SK-N-SH treated with all-trans-retinoic acid at 6 μM for 48 hours (cell line): ENCODE data around the gene KCNT1.

Source experiments
- ATAC-seq: fragments of 200-7000 bp; cut with Tn5 transposase; 3 replicates; pipeline ENCODE4 v1.9.1; 2020; ENCODE audit warnings: mild to moderate bottlenecking, moderate library complexity
- BACH2 ChIP-seq: fragments of 250-450 bp; sonication (Bioruptor Pico); IDR thresholded peaks from 2 replicates; pipeline ENCODE4 v1.9.0; 2021; ENCODE audit warnings: mild to moderate bottlenecking, borderline replicate concordance
- ESRRG ChIP-seq: fragments of 250-450 bp; sonication (Bioruptor Pico); IDR thresholded peaks from 2 replicates; pipeline ENCODE4 v1.6.1; 2021; ENCODE audit warnings: mild to moderate bottlenecking
- ISL1 ChIP-seq: fragments of 250-450 bp; sonication (Bioruptor Pico); IDR thresholded peaks from 2 replicates; pipeline ENCODE4 v2.1.2; 2022; ENCODE audit warnings: mild to moderate bottlenecking, moderate library complexity
- OSR1 ChIP-seq: fragments of 250-450 bp; sonication (Bioruptor Pico); IDR thresholded peaks from 2 replicates; pipeline ENCODE4 v1.8.0; 2022; ENCODE audit warnings: moderate library complexity, mild to moderate bottlenecking, inconsistent platforms
- PPARA ChIP-seq: fragments of 250-450 bp; sonication (Bioruptor Pico); IDR thresholded peaks from 2 replicates; pipeline ENCODE4 v1.5.0; 2020; ENCODE audit warnings: mild to moderate bottlenecking, borderline replicate concordance
- SNAI2 ChIP-seq: fragments of 250-450 bp; sonication (Bioruptor Pico); IDR thresholded peaks from 2 replicates; pipeline ENCODE4 v1.5.0; 2020; ENCODE audit warnings: mild to moderate bottlenecking, moderate library complexity
- TCF4 ChIP-seq: fragments of 250-450 bp; sonication (Bioruptor Pico); IDR thresholded peaks from 2 replicates; pipeline ENCODE4 v1.8.0; 2021; ENCODE audit warnings: mild to moderate bottlenecking, moderate library complexity, borderline replicate concordance
- TOX ChIP-seq: fragments of 250-450 bp; sonication (Bioruptor Pico); IDR thresholded peaks from 2 replicates; pipeline ENCODE4 v1.8.0; 2021; ENCODE audit warnings: mild to moderate bottlenecking, moderate library complexity, borderline replicate concordance
- ZC3H10 ChIP-seq: fragments of 250-450 bp; sonication (Bioruptor Pico); IDR thresholded peaks from 2 replicates; pipeline ENCODE4 v1.5.1; 2021; ENCODE audit warnings: mild to moderate bottlenecking, moderate library complexity
- ZFP3 ChIP-seq: fragments of 250-450 bp; sonication (Bioruptor Pico); IDR thresholded peaks from 2 replicates; pipeline ENCODE4 v1.5.0; 2020; ENCODE audit warnings: mild to moderate bottlenecking, moderate library complexity
- ZFP30 ChIP-seq: fragments of 450-650 bp; formaldehyde crosslinking; IDR thresholded peaks from 2 replicates; pipeline ENCODE4 v1.5.0; 2022; ENCODE audit warnings: mild to moderate bottlenecking, moderate library complexity
- ZNF565 ChIP-seq: fragments of 450-650 bp; formaldehyde crosslinking; conservative IDR thresholded peaks from 2 replicates; pipeline ENCODE4 v1.5.0; 2020; ENCODE audit warnings: low read depth, mild to moderate bottlenecking, moderate library complexity
- ZNF70 ChIP-seq: fragments of 450-650 bp; formaldehyde crosslinking; IDR thresholded peaks from 2 replicates; pipeline ENCODE4 v1.5.0; 2020; ENCODE audit warnings: mild to moderate bottlenecking, moderate library complexity
- TF ChIP-seq, protein P1 (sequence below): fragments of 250-450 bp; sonication (Bioruptor Pico); IDR thresholded peaks from 2 replicates; pipeline ENCODE4 v1.5.1; 2020; ENCODE audit warnings: low read depth, mild to moderate bottlenecking, moderate library complexity
- TF ChIP-seq, protein P2 (sequence below): fragments of 250-450 bp; sonication (Bioruptor Pico); IDR thresholded peaks from 2 replicates; pipeline ENCODE4 v1.5.1; 2021; ENCODE audit warnings: mild to moderate bottlenecking, moderate library complexity
- TF ChIP-seq, protein P3 (sequence below): fragments of 250-450 bp; sonication (Bioruptor Pico); IDR thresholded peaks from 2 replicates; pipeline ENCODE4 v1.8.0; 2021; ENCODE audit warnings: low read depth, mild to moderate bottlenecking, moderate library complexity, borderline replicate concordance
- TF ChIP-seq, protein P4 (sequence below): fragments of 250-450 bp; sonication (Bioruptor Pico); IDR thresholded peaks from 2 replicates; pipeline ENCODE4 v1.5.0; 2020; ENCODE audit warnings: mild to moderate bottlenecking, moderate library complexity
- TF ChIP-seq, protein P5 (sequence below): fragments of 250-450 bp; sonication (Bioruptor Pico); IDR thresholded peaks from 2 replicates; pipeline ENCODE4 v1.8.0; 2020; ENCODE audit warnings: mild to moderate bottlenecking, moderate library complexity, borderline replicate concordance

KCNT1 gene

DNA sequence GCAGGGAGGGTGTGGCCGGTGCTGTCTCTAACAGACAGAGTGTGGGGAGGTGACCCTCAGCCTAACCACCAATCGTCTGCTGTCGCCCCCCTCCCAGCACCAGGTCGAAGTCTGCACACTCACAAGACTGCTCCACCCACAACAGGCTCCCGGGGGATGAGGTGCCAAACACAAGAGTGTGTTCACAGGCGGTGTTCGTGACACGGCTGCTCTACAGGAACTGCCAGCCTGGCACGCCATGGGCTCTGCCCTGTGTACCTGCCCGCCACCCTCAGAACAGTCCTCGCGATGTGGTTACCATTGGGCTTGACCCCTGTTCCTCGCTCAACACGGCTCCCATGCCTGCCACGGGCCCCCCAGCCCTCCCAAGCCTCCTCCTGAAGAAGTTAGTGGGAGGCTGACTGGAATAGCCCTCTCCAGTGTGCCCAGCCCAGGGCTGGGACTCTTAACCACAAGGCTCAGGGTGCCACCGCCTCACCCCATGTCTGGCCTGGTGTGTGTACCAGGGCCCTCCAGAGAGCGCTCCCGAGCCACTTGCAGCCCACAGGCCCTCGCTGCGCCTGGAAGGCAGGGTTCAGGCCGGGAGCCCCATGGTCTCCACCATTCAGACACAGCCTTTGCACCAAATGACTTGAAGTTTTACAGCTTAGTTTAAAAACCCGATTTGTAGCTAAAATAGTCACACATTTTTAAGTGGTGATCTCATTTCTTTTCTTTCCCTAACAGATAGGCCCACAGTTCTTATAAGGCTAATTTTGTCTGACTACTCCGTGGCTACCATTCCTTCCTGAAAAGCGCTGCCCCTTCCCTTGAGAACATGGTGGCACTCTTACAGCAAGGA lies 102.8 kb downstream of the KCNT1 start:
- TF ChIP-seq ZFP30 (CRISPR knock-in tag) (no peak), ISL1 (CRISPR knock-in tag) (no peak)
- TF ChIP-seq, protein P1, sequence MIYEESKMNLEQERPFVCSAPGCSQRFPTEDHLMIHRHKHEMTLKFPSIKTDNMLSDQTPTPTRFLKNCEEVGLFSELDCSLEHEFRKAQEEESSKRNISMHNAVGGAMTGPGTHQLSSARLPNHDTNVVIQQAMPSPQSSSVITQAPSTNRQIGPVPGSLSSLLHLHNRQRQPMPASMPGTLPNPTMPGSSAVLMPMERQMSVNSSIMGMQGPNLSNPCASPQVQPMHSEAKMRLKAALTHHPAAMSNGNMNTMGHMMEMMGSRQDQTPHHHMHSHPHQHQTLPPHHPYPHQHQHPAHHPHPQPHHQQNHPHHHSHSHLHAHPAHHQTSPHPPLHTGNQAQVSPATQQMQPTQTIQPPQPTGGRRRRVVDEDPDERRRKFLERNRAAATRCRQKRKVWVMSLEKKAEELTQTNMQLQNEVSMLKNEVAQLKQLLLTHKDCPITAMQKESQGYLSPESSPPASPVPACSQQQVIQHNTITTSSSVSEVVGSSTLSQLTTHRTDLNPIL (CRISPR knock-in tag), result no peak
- TF ChIP-seq, all 23 proteins: peak for 0
- ATAC-seq, result peak; percentile 47

DNA sequence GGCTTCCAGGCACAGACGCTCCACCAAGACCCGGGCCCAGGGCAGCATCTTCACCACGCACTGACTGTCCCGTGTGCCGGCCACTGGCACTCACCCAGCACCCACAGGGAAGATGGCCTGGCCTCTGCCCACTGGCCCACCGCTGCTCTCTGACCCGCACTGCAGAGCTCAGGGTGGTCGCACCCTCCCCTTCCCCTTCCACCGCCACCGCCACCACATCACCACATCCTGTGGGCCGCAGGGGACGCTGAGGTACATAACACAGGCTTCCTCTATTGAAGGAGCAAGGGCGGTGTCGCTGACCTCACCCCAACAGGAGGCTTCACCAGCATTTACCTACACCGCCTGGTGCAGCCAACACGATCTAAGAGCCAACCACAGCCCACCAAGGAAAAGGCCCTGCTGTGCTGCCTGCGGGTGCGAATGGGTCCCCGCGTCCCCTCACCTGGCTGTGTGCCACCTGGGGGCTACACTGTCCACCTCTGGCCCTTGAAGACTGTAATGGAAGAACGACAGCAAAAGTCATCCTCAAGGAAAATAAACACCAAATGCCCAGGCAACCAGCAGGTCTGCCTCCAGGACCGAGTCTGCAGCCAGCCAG lies 103.5 kb downstream of the KCNT1 start:
- TF ChIP-seq ESRRG (CRISPR knock-in tag) (no peak), TOX (CRISPR knock-in tag) (no peak), OSR1 (CRISPR knock-in tag) (no peak)
- no peak; the same call in 2 of the 3 replicates for ATAC-seq

DNA sequence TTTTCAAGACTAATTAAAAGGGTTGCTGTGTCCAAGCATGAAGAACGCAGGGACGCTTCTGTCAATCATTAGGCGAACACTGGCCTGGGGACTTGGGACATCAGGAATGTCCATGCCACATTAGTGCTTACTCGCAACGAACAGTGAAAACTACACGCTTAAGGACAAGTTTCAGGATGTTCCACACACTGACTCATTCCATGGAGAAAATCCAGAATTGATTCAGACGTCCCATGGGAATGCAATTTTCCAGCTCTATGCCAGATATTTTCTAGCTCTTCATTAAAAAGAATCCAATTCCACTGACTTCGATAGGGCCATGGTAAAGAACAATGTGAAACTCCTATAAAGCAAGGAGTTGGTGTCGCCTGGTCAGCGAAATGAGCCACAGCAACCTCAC lies 107.2 kb downstream of the KCNT1 start:
- TF ChIP-seq, protein P2, sequence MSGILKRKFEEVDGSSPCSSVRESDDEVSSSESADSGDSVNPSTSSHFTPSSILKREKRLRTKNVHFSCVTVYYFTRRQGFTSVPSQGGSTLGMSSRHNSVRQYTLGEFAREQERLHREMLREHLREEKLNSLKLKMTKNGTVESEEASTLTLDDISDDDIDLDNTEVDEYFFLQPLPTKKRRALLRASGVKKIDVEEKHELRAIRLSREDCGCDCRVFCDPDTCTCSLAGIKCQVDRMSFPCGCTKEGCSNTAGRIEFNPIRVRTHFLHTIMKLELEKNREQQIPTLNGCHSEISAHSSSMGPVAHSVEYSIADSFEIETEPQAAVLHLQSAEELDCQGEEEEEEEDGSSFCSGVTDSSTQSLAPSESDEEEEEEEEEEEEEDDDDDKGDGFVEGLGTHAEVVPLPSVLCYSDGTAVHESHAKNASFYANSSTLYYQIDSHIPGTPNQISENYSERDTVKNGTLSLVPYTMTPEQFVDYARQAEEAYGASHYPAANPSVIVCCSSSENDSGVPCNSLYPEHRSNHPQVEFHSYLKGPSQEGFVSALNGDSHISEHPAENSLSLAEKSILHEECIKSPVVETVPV (CRISPR knock-in tag), result no peak
- TF ChIP-seq ZNF70 (CRISPR knock-in tag) (no peak), ZFP30 (CRISPR knock-in tag) (no peak), ZC3H10 (CRISPR knock-in tag) (no peak), SNAI2 (CRISPR knock-in tag) (no peak), TOX (CRISPR knock-in tag) (no peak), TCF4 (CRISPR knock-in tag) (no peak), ESRRG (CRISPR knock-in tag) (no peak), BACH2 (CRISPR knock-in tag) (no peak), ZNF565 (CRISPR knock-in tag) (no peak), ZFP3 (CRISPR knock-in tag) (no peak), PPARA (CRISPR knock-in tag) (no peak), OSR1 (CRISPR knock-in tag) (no peak)
- TF ChIP-seq, protein P3, sequence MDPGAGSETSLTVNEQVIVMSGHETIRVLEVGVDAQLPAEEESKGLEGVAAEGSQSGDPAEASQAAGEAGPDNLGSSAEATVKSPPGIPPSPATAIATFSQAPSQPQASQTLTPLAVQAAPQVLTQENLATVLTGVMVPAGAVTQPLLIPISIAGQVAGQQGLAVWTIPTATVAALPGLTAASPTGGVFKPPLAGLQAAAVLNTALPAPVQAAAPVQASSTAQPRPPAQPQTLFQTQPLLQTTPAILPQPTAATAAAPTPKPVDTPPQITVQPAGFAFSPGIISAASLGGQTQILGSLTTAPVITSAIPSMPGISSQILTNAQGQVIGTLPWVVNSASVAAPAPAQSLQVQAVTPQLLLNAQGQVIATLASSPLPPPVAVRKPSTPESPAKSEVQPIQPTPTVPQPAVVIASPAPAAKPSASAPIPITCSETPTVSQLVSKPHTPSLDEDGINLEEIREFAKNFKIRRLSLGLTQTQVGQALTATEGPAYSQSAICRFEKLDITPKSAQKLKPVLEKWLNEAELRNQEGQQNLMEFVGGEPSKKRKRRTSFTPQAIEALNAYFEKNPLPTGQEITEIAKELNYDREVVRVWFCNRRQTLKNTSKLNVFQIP (CRISPR knock-in tag), result no peak
- TF ChIP-seq, protein P4, sequence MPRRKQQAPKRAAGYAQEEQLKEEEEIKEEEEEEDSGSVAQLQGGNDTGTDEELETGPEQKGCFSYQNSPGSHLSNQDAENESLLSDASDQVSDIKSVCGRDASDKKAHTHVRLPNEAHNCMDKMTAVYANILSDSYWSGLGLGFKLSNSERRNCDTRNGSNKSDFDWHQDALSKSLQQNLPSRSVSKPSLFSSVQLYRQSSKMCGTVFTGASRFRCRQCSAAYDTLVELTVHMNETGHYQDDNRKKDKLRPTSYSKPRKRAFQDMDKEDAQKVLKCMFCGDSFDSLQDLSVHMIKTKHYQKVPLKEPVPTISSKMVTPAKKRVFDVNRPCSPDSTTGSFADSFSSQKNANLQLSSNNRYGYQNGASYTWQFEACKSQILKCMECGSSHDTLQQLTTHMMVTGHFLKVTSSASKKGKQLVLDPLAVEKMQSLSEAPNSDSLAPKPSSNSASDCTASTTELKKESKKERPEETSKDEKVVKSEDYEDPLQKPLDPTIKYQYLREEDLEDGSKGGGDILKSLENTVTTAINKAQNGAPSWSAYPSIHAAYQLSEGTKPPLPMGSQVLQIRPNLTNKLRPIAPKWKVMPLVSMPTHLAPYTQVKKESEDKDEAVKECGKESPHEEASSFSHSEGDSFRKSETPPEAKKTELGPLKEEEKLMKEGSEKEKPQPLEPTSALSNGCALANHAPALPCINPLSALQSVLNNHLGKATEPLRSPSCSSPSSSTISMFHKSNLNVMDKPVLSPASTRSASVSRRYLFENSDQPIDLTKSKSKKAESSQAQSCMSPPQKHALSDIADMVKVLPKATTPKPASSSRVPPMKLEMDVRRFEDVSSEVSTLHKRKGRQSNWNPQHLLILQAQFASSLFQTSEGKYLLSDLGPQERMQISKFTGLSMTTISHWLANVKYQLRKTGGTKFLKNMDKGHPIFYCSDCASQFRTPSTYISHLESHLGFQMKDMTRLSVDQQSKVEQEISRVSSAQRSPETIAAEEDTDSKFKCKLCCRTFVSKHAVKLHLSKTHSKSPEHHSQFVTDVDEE (CRISPR knock-in tag), result no peak
- TF ChIP-seq, protein P5, sequence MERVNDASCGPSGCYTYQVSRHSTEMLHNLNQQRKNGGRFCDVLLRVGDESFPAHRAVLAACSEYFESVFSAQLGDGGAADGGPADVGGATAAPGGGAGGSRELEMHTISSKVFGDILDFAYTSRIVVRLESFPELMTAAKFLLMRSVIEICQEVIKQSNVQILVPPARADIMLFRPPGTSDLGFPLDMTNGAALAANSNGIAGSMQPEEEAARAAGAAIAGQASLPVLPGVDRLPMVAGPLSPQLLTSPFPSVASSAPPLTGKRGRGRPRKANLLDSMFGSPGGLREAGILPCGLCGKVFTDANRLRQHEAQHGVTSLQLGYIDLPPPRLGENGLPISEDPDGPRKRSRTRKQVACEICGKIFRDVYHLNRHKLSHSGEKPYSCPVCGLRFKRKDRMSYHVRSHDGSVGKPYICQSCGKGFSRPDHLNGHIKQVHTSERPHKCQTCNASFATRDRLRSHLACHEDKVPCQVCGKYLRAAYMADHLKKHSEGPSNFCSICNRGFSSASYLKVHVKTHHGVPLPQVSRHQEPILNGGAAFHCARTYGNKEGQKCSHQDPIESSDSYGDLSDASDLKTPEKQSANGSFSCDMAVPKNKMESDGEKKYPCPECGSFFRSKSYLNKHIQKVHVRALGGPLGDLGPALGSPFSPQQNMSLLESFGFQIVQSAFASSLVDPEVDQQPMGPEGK, result no peak
- TF ChIP-seq, all 23 proteins: peak for 0
- ATAC-seq, result no peak
